HG02943 (cell line): ENCODE results near the gene PTPN13.
"Not testable (repeated sequence)": the region's sequence is repeated elsewhere in the genome, so short reads cannot be mapped to it uniquely, and the experiment has no call there.

Experiments used
- ATAC-seq: cut with Tn5 transposase; IDR thresholded peaks from one replicate; pipeline ENCODE4 v1.9.1; 2021; ENCODE audit warnings: mild to moderate bottlenecking, low read depth, moderate library complexity; ENCODE audit not compliant: unreplicated experiment

Gene PTPN13

GRCh38 chr4:86633854-86634253, 39.7 kb downstream of the PTPN13 start:
- no peak for ATAC-seq

- no peak for ATAC-seq
Measured at GRCh38 chr4:86640469-86640868, 46.4 kb downstream of the PTPN13 start.

GRCh38 chr4:86641516-86642090, 47.5 kb downstream of the PTPN13 start:
- ATAC-seq, result no peak

GRCh38 chr4:86644892-86645291, 50.8 kb downstream of the PTPN13 start:
- ATAC-seq, result no peak

GRCh38 chr4:86652332-86652932, 58.3 kb downstream of the PTPN13 start:
- no peak for ATAC-seq

GRCh38 chr4:86653237-86653865, 59.2 kb downstream of the PTPN13 start:
- no peak for ATAC-seq

GRCh38 chr4:86656781-86657180, 62.7 kb downstream of the PTPN13 start:
- ATAC-seq, result not testable (repeated sequence)

GRCh38 chr4:86657382-86657781, 63.3 kb downstream of the PTPN13 start:
- ATAC-seq, result no peak

GRCh38 chr4:86657910-86658309, 63.8 kb downstream of the PTPN13 start:
- no peak for ATAC-seq

- no peak for ATAC-seq
Measured at GRCh38 chr4:86660401-86660800, 66.3 kb downstream of the PTPN13 start.

- ATAC-seq, result no peak
Measured at GRCh38 chr4:86661006-86661405, 66.9 kb downstream of the PTPN13 start.

GRCh38 chr4:86661418-86661817, 67.3 kb downstream of the PTPN13 start:
- no peak for ATAC-seq

- ATAC-seq, result no peak
Measured at GRCh38 chr4:86664959-86665358, 70.8 kb downstream of the PTPN13 start.

- ATAC-seq, result no peak
Measured at GRCh38 chr4:86670298-86670697, 76.2 kb downstream of the PTPN13 start.

GRCh38 chr4:86670756-86671155, 76.6 kb downstream of the PTPN13 start:
- ATAC-seq, result no peak

GRCh38 chr4:86675548-86675947, 81.4 kb downstream of the PTPN13 start:
- no peak for ATAC-seq

- ATAC-seq, result no peak
Measured at GRCh38 chr4:86678796-86679195, 84.7 kb downstream of the PTPN13 start.

- no peak for ATAC-seq
Measured at GRCh38 chr4:86679441-86679840, 85.3 kb downstream of the PTPN13 start.

- no peak for ATAC-seq
Measured at GRCh38 chr4:86683167-86683566, 89.1 kb downstream of the PTPN13 start.

GRCh38 chr4:86683983-86684382, 89.9 kb downstream of the PTPN13 start:
- no peak for ATAC-seq

- ATAC-seq, result no peak
Measured at GRCh38 chr4:86685401-86685800, 91.3 kb downstream of the PTPN13 start.

GRCh38 chr4:86686741-86687140, 92.6 kb downstream of the PTPN13 start:
- no peak for ATAC-seq
